GM21528 (cell line): ENCODE results near the gene HDLBP.

ENCODE experiments used
- ATAC-seq: cut with Tn5 transposase; IDR thresholded peaks from one replicate; pipeline ENCODE4 v1.9.1; 2021; ENCODE audit warnings: mild to moderate bottlenecking, moderate library complexity; ENCODE audit not compliant: unreplicated experiment, low FRiP score

HDLBP gene

DNA sequence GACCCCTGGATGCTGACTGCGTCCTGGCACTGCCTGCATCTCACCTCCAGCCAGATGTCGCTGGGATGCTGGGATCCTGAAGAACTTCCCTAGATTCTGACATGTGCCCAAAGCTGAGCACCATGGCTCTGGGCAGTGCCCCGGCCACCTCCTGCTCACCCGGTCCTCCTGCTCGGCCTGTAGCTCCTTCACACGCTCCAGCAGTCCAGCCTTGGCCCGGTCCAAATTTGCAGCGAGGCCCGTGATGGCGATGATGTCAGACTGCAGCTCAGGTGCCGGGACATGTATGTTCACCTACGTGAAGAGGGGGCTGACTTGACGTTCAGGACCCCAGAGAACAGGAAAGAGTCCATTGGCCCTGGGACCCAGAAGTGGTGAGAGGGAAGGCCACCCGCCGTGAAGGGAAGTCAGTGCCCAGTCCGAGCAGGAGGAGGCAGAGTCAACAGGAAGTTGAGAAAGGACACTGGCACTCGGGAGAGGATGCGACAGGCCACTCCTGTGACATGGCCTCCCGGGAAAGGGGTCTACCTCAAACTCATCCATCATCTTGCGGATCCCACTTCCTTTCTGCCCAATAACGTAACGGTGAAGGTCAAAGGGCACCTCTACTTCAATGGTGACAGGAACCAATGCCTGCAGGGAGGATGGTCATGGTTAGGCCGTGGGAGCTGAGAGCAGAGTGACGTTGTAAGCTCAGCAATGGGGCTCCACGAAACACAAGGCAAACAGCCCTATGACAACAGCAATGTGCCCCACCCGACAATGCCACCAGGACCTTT, 80.3 kb downstream of the HDLBP start:
- no peak for ATAC-seq

GRCh38 chr2:241234066-241234790, 81.2 kb downstream of the HDLBP start:
- no peak for ATAC-seq

GRCh38 chr2:241232736-241233575, 82.5 kb downstream of the HDLBP start:
- ATAC-seq = no peak

GRCh38 chr2:241230435-241230834, 85.0 kb downstream of the HDLBP start:
- ATAC-seq = no peak

DNA sequence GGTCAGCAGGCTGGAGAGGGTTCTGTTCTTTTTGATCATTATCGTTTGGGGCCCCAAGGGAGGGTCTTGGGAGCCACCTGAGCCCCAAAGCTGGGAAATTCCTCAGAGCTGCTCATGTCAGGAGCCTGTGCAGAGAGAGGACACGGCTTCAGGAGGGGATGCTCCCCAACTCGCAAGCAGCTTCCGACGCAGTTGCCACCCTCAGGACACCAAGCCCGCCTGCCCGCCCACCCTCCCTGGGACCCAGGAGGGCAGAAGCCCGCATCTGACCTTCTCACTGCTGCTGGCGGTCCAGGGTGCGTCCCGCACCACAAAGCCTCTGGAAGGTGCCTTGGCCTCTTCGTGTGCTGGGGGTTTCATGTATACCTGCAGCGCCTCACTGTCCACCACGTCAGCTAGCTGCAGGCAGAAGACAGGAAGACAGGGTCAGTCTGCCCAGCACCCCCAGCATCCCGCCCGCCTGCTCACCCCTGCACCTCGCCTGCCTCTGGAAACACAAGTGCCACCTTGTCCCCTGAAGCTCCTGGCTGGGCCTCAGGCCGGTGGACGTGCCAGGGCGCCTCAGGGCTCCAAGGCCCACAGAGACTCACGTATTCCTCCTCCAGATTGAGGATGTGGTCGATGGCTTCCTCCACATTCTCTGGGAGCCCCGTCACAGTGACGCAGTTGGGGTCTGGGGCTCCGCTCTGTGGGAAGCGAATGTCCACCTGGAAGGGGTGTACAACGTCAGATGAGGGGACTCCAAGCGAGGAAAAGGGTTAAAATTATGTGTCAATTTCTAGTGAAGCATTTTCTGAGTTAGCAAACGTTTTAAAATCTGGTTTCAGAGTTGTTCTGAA, 85.7 kb downstream of the HDLBP start:
- no peak for ATAC-seq

DNA sequence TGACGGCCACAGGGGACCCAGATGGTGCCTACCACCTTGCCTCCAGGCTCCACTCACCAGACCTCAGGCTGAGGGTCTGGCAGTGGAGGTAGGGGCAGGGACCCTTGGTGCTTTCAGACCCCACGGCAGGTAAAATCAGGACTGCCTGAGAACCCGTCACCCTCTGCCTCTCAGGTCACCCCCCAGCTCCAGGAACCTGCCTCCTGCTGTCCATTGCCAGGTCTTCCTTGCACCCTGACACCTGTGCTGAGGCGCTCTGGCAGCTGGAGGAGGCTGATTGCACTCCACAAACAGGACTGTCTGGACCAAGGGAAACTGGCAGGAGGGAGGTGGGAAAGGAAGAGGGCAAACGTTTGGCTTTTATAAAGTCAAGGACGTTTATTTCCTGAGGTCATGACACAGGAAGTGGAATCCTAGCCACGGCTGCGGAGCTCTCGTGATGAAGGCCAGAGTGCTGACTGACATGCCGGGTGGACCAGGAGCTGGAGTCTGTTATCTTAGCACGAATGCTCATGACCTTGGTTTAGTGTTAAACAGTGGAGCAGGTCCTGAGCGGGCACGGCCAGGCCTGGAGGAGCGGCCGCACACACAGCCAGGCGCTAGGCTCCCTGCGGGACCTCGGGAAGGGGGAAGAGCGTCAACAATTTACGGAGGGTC, 86.5 kb downstream of the HDLBP start:
- no peak for ATAC-seq

DNA sequence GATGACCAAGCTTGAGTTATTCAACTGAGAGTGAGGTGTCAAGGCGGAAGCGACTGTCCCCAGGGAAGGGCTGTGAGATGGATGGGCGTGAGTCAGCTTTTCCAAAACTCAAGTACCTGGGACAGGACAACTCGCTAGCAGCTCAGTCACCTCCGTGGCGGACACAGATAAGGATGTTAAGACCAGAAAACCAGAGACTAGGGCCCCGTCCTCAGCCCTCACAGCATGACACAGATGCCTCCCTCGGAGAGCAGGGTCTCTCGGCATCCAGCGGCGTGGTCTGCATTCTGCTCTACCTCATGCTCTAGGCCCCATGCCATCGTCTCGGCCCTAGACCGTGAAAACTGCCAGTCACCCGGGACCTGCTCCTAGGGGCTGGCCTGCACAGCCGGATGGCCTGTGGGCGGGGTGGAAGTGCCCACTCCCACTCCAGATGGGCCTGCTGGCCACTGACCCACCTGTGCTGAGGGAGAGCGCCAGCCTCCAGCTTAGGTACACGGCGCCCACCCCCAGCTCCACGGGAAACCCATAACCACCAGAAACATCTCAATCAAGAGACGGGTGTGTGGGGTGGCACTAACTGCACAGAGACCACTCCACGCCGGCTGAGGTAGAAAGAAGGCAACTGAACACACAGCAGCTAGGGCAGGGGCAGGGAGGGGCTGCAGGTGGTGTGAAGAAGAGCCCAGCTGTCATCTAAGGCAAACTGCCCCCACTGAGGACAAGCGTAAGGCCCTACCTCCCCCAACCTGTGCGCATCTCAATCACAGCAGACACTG, 87.2 kb downstream of the HDLBP start:
- ATAC-seq = no peak

GRCh38 chr2:241227594-241227993, 87.9 kb downstream of the HDLBP start:
- ATAC-seq = no peak

DNA sequence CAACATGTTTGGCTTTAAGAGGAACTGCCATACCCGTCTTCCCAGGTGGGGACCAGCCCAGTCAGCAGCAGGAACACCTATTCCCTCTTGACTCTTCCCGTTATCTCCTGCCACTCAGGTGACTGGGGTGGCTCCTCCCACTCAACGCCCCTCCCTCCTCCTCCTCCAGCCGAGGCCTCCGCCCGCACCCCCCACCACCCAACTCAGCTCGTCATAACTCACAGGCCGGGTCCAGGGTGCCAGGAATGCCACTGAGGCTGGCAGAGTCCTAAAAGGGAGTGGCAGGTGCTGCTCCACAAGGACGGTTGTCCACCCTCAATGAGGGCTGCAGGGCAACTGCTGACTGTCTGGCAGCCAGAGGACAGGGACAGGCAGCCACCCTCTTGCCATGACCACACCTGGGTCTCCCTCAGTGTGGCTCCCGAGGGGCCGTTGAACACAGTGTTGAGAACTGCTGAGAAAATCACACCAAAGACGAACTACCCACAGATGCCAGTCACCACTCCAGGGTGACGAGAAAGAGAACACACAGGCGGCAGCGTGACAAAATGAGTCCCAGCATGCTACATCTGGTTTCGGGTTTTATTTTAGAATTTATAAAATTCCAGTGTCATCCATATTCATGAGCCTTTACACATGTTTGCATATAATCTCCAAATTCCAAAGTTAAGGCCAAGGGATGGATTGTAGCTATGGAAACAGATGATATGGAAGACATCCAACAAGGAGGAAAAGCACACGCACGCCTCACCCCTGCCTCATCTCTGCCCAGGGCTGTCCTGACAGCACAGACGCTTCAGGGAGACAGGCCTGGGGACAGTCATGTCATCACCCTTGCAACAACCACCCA, 88.5 kb downstream of the HDLBP start:
- ATAC-seq = no peak

DNA sequence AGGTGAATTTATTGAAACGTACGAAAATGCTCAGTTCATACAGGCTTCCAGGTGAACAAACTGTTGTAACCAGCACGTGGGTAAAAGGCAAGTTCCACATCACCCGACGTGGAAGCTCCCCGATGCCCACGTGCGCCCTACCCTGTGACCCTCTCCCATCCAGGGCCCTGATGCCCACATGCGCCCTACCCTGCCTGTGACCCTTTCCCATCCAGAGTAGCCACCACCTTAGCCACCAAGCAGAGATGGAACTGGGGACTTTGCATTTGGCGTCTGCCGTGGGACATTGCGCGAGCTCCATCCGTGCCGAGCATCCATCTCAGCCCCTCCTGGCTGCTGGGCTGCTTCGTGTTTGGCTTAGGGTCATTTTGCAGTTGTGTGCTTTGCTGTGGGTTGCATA, 89.5 kb downstream of the HDLBP start:
- no peak for ATAC-seq

DNA sequence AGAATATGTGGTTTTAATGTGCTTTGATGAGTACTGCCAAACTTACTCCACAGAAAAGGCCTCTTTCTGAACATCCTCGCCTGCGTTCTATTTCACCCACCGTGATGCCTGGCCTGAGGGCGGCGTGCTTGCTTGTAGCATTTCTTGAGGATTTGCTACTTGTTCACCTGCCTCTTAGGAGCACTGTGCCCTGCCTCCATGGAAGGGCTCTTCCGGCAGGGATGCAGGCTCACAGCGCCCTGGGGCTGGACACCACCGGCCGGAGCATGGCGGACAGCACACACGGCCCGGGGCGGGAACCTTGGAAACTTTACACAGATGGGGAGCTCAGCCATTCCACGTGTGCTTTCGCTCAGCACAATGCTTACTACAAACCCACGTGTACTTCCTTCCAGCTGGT, 89.9 kb downstream of the HDLBP start:
- no peak for ATAC-seq

DNA sequence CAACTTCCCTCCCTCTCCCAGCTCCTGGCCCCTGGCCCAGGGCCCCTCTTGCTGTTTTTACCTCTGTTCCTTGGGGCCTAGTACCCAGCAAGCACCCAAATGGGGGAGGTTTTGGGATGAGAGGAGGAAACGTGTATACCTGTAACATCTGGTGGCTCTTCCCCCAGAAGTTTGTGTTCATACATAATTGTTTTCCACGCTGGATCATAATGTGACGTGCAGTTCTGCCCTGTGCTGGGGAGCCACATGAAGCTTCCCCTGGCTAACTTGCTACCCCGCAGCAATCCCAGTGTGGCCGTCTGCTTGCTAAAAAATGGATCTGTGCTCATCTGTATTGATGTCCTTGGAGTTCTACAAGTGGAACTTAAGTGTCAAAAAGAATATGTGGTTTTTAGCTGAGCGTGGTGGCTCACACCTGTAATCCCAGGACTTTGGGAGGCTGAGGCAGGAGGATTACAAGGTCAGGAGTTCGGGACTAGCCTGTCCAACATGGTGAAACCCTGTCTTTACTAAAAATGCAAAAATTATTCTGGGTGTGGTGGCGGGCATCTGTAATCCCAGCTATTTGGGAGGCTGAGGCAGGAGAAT, 90.5 kb downstream of the HDLBP start:
- no peak for ATAC-seq

- ATAC-seq = no peak
These were observed 91.2 kb downstream of the HDLBP start for GRCh38 chr2:241224018-241224850.

DNA sequence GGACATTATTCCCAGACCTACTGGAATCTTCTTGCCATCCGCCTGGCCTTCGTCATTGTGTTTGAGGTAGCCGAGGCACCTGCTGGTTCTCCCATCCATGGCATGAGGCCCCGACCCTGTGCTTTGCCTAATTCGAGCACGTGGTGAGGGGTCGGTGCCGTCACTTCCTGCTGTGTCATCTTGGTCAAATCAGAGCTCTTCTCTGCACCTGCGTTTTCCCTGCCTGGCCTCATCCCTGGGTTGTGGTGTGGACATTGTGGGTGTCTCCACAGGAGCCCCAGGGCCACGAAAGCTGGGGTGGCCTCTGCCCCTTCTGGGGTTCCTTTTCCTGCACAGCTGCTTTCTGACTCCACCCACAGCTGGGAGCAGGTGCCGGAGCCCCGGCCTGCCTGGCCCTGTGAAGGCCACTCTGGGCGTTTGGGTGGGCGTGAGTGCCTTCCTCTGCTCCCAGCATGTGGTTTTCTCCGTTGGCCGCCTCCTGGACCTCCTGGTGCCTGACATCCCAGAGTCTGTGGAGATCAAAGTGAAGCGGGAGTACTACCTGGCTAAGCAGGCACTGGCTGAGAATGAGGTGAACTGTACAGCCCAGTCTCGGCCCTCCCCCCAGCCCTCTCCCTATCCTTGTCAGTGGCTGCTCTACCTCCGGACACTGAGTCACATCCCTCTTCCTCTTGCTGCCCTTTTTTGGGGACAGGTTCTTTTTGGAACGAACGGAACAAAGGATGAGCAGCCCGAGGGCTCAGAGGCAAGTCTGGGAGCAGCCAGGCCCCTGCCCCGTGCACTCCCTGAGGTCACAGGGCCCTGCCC, 92.1 kb downstream of the HDLBP start:
- no peak for ATAC-seq

DNA sequence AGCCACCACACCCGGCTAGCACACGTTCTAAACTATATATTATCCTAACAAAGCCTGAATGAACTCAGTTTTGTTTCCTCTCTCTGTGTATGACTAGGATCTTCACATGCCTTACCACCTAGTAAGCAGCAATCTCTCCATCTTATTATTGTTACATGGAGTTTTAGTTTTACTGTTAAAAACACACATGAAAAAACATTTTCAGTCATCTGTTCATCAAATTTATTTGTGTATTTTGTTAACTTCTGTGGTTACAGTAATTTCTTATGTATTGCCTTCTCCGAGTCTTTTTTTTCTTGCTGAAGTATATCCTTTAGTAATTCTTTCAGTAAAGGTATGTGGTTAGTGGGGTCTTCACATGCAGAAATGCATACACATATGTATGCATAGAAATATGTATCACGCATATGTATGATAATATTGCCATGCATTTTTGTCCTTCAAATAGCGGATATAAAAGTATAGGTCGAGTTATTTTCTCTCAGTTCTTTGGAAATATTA, 95.6 kb downstream of the HDLBP start:
- ATAC-seq = no peak

DNA sequence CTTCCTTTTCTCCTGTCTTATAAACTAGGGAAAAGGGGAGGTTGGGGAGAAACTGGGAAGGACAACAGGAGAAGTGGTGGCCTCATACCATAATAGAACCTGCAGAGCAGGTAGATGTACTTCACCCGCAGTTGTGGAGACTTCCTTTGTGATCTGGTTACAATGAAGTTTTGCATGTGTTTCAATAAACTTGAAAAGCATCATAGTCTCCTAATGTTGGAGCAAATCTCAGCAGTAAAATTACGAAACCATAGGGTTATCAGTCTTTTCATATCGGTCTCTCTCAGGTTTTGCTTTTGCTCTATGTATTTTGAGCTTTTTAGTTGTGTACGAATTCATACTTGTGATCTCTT, 96.5 kb downstream of the HDLBP start:
- no peak for ATAC-seq
